Measurements from ENCODE around the gene SGMS1. TPM values are rescaled to one million over a fixed set of nuclear protein-coding genes. Genes with fewer than 3 reads are reported as not detected.

Gene SGMS1
- polyA plus RNA-seq, 1 donor from 2014 or later: 8.0 TPM

GRCh38 chr10:50470798-50471582, 152.8 kb downstream of the SGMS1 start:
- Histone ChIP-seq H3K9me2 (ENCODE audit: insufficient read depth, low read length) (no peaks in the 10 kb centered on the region), H3K9ac (ENCODE audit: low read length) (no peak overlapping the region)
- TF ChIP-seq SMC3 (conservative IDR thresholded peaks at IDR 0.05; ENCODE audit: poor library complexity): no peak
- no peak for TF ChIP-seq TAF1 (IDR thresholded peaks at IDR 0.05; ENCODE audit: low read depth)
- TF ChIP-seq, protein P1, sequence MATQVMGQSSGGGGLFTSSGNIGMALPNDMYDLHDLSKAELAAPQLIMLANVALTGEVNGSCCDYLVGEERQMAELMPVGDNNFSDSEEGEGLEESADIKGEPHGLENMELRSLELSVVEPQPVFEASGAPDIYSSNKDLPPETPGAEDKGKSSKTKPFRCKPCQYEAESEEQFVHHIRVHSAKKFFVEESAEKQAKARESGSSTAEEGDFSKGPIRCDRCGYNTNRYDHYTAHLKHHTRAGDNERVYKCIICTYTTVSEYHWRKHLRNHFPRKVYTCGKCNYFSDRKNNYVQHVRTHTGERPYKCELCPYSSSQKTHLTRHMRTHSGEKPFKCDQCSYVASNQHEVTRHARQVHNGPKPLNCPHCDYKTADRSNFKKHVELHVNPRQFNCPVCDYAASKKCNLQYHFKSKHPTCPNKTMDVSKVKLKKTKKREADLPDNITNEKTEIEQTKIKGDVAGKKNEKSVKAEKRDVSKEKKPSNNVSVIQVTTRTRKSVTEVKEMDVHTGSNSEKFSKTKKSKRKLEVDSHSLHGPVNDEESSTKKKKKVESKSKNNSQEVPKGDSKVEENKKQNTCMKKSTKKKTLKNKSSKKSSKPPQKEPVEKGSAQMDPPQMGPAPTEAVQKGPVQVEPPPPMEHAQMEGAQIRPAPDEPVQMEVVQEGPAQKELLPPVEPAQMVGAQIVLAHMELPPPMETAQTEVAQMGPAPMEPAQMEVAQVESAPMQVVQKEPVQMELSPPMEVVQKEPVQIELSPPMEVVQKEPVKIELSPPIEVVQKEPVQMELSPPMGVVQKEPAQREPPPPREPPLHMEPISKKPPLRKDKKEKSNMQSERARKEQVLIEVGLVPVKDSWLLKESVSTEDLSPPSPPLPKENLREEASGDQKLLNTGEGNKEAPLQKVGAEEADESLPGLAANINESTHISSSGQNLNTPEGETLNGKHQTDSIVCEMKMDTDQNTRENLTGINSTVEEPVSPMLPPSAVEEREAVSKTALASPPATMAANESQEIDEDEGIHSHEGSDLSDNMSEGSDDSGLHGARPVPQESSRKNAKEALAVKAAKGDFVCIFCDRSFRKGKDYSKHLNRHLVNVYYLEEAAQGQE (IDR thresholded peaks at IDR 0.05; ENCODE audit: borderline replicate concordance): no peak
- no peak for TF ChIP-seq MXI1 (conservative IDR thresholded peaks at IDR 0.05; ENCODE audit: poor library complexity, severe bottlenecking)
- no peak for TF ChIP-seq EP300 (conservative IDR thresholded peaks at IDR 0.05; ENCODE audit: poor library complexity, severe bottlenecking)
- no peak for TF ChIP-seq RAD21 (conservative IDR thresholded peaks at IDR 0.05)

DNA sequence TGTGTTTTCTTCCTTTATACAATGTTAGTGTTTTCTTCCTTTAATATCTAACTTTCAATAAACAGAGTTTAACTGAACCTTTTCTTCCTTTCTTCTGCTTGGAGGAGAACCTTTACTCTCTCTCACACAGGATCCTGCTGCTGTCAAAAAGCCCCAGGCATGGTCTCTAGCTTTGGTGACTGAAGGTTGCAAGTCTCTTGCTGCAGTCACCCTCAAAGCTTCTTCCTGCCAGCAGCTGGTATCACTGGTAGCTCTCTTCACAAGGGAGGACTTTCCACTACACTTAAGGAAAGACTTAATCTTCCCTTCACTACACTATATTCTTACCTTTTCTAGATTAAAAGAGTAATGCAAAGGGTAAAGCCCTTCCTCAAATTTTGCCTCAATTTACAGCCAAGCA, 153.4 kb downstream of the SGMS1 start:
- no peaks in the 10 kb centered on the region for H4K20me1 ChIP-seq (ENCODE audit: insufficient read depth)
- no peak overlapping the region for H3K4me3 ChIP-seq (ENCODE audit: low read length)
- H3K36me3 ChIP-seq (ENCODE audit: insufficient read depth, low read length): no peaks in the 10 kb centered on the region
- no peaks in the 10 kb centered on the region for H3K9me2 ChIP-seq (ENCODE audit: insufficient read depth, low read length)
- no peaks in the 10 kb centered on the region for H3K27me3 ChIP-seq (ENCODE audit: insufficient read depth, low read depth, low read length)
- no peak overlapping the region for H3K4me2 ChIP-seq (ENCODE audit: low read length)
- no peaks in the 10 kb centered on the region for H3K9me3 ChIP-seq (ENCODE audit: low read length)
- no peak overlapping the region for H2AFZ ChIP-seq (ENCODE audit: low read depth, low read length)
- H3K79me2 ChIP-seq (replicated peaks; ENCODE audit: insufficient read depth, low read length): no peaks in the 10 kb centered on the region
- no peaks in the 10 kb centered on the region for H3F3A ChIP-seq (ENCODE audit: insufficient read depth, low read length, poor library complexity, severe bottlenecking)
- H3K9ac ChIP-seq (ENCODE audit: low read length): no peak overlapping the region
- no peak overlapping the region for H3K27ac ChIP-seq (ENCODE audit: low read length)
- no peak for TF ChIP-seq SMC3 (conservative IDR thresholded peaks at IDR 0.05; ENCODE audit: poor library complexity)
- TF ChIP-seq EZH2 (IDR thresholded peaks at IDR 0.05; ENCODE audit: borderline replicate concordance, insufficient read depth, low read length, poor library complexity, severe bottlenecking): no peak
- no peak for TF ChIP-seq TAF1 (IDR thresholded peaks at IDR 0.05; ENCODE audit: low read depth)
- no peak for TF ChIP-seq RAD21 (conservative IDR thresholded peaks at IDR 0.05)
- TF ChIP-seq POLR2AphosphoS5 (IDR thresholded peaks at IDR 0.05): no peak
- TF ChIP-seq, protein P1 (IDR thresholded peaks at IDR 0.05; ENCODE audit: borderline replicate concordance): no peak
- no peak for TF ChIP-seq MXI1 (conservative IDR thresholded peaks at IDR 0.05; ENCODE audit: poor library complexity, severe bottlenecking)
- TF ChIP-seq, protein P2, sequence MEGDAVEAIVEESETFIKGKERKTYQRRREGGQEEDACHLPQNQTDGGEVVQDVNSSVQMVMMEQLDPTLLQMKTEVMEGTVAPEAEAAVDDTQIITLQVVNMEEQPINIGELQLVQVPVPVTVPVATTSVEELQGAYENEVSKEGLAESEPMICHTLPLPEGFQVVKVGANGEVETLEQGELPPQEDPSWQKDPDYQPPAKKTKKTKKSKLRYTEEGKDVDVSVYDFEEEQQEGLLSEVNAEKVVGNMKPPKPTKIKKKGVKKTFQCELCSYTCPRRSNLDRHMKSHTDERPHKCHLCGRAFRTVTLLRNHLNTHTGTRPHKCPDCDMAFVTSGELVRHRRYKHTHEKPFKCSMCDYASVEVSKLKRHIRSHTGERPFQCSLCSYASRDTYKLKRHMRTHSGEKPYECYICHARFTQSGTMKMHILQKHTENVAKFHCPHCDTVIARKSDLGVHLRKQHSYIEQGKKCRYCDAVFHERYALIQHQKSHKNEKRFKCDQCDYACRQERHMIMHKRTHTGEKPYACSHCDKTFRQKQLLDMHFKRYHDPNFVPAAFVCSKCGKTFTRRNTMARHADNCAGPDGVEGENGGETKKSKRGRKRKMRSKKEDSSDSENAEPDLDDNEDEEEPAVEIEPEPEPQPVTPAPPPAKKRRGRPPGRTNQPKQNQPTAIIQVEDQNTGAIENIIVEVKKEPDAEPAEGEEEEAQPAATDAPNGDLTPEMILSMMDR (IDR thresholded peaks at IDR 0.05; ENCODE audit: poor library complexity, severe bottlenecking): no peak
- TF ChIP-seq EP300 (conservative IDR thresholded peaks at IDR 0.05; ENCODE audit: poor library complexity, severe bottlenecking): no peak

More at GRCh38 chr10:50470798-50471582, 152.8 kb downstream of the SGMS1 start:
- Histone ChIP-seq H3K27me3 (ENCODE audit: insufficient read depth, low read depth, low read length) (no peaks in the 10 kb centered on the region), H3K4me3 (ENCODE audit: low read length) (no peak overlapping the region), H3K36me3 (ENCODE audit: insufficient read depth, low read length) (no peaks in the 10 kb centered on the region), H3F3A (ENCODE audit: insufficient read depth, low read length, poor library complexity, severe bottlenecking) (no peaks in the 10 kb centered on the region), H2AFZ (ENCODE audit: low read depth, low read length) (no peak overlapping the region), H3K9me3 (ENCODE audit: low read length) (no peaks in the 10 kb centered on the region), H3K4me2 (ENCODE audit: low read length) (no peak overlapping the region), H4K20me1 (ENCODE audit: insufficient read depth) (no peaks in the 10 kb centered on the region), H3K79me2 (replicated peaks; ENCODE audit: insufficient read depth, low read length) (no peaks in the 10 kb centered on the region), H3K27ac (ENCODE audit: low read length) (no peak overlapping the region)

All from neural cell (in vitro differentiated cells).